ENCODE measurements around the gene KLC3.
A peak's percentile ranks its signal among the peaks of the same experiment; 100 is the strongest.

Gene KLC3

DNA sequence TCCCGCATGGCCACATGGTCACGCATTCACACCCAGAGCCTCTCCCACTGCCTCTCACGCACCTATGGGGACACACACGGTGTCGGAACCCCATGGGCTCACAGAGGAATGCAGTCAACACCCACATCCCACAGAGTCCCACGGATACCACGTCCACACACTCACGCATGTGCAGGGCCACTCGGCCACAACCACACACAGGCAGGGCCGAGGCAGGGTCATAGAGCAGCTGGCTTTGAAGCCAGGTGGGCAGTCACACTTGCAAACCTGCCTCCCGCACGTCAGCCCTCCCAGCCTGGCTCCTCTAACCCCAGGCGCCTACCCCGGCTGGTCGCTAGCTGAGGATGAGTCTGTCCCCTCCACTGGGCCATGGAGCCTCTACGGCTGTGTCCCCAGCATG is 21.7 kb downstream of the KLC3 start:
- no peaks in the 10 kb centered on the region for H3K4me1 ChIP-seq (ENCODE audit: control insufficient read depth, low read depth, low read length)
- peaks cover 39% of the 10 kb centered on the region for H3K36me3 ChIP-seq (ENCODE audit: control insufficient read depth, low read depth, low read length)
- H3K27ac ChIP-seq (ENCODE audit: low read length): no peak overlapping the region
- H3K9ac ChIP-seq (ENCODE audit: low read length): no peak overlapping the region
- no peak overlapping the region for H3K4me3 ChIP-seq (ENCODE audit: low read length)
- no peaks in the 10 kb centered on the region for H3K9me3 ChIP-seq (ENCODE audit: control insufficient read depth, low read depth, low read length)
- no peaks in the 10 kb centered on the region for H3K27me3 ChIP-seq (ENCODE audit: control insufficient read depth, insufficient read depth, low read length)

DNA sequence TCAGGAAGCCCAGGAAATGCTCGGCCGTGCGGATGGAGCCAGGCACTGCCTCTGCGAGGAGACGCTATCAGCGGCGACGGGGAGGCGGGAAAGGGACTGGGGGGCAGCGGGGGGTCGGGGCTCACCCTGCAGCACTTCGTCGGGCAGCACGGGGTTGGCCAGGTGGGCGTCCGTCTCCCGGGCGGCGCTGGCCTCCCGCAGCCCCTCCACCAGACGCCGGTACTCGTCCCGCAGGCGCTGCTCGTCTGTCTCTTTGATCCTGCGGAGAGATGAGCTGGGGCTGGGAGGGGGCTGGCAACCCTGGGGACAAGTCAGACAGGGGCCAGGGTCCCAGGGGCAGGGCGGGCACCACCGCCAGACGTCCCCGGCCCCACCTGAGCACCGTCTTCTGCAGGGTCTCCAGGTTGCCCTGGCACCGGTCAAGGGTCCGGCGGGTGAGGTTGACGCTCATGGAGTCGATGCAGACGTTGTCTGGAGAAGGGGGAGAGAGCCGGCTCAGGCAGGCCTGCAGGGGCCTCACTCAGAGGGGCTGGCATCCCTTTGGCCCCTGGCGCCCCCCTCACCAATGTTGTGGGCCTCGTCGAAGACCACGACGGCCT is 23.4 kb downstream of the KLC3 start:
- Histone ChIP-seq H3K36me3 (ENCODE audit: control insufficient read depth, low read depth, low read length) (peaks cover 41% of the 10 kb centered on the region), H3K9me3 (ENCODE audit: control insufficient read depth, low read depth, low read length) (no peaks in the 10 kb centered on the region), H3K4me1 (ENCODE audit: control insufficient read depth, low read depth, low read length) (no peaks in the 10 kb centered on the region), H3K27me3 (ENCODE audit: control insufficient read depth, insufficient read depth, low read length) (no peaks in the 10 kb centered on the region), H3K27ac (ENCODE audit: low read length) (no peak overlapping the region), H3K9ac (ENCODE audit: low read length) (no peak overlapping the region), H3K4me3 (ENCODE audit: low read length) (no peak overlapping the region)

GRCh38 chr19:45364696-45365095 is 24.1 kb downstream of the KLC3 start:
- H3K27me3 ChIP-seq (ENCODE audit: control insufficient read depth, insufficient read depth, low read length): no peaks in the 10 kb centered on the region
- H3K4me3 ChIP-seq (ENCODE audit: low read length): no peak overlapping the region
- no peak overlapping the region for H3K27ac ChIP-seq (ENCODE audit: low read length)
- no peaks in the 10 kb centered on the region for H3K4me1 ChIP-seq (ENCODE audit: control insufficient read depth, low read depth, low read length)
- H3K9ac ChIP-seq (ENCODE audit: low read length): no peak overlapping the region
- no peaks in the 10 kb centered on the region for H3K9me3 ChIP-seq (ENCODE audit: control insufficient read depth, low read depth, low read length)
- peaks cover 35% of the 10 kb centered on the region for H3K36me3 ChIP-seq (ENCODE audit: control insufficient read depth, low read depth, low read length)

DNA sequence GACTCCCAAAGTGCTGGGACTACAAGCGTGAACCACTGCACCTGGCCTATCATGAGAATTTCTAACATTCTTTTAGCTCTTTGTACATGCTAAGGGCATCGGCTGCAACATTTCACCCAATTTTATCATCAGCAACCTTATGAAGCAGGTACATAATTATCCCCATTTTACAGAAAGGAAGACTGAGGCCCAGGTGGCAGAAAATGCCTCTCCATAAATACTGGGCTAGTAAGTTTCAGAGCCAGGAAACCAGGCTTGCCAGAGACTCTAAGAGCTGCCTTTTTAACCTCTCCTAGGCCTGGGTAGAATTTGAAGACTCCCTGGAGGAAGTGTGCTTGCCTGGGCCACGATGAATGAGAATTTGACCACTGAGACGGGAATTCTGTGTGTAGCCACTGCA is 27.6 kb downstream of the KLC3 start:
- H3K36me3 ChIP-seq (ENCODE audit: control insufficient read depth, low read depth, low read length): peaks cover 15% of the 10 kb centered on the region
- H3K9me3 ChIP-seq (ENCODE audit: control insufficient read depth, low read depth, low read length): no peaks in the 10 kb centered on the region
- H3K27ac ChIP-seq (ENCODE audit: low read length): no peak overlapping the region
- no peaks in the 10 kb centered on the region for H3K4me1 ChIP-seq (ENCODE audit: control insufficient read depth, low read depth, low read length)
- no peaks in the 10 kb centered on the region for H3K27me3 ChIP-seq (ENCODE audit: control insufficient read depth, insufficient read depth, low read length)
- H3K4me3 ChIP-seq (ENCODE audit: low read length): no peak overlapping the region
- H3K9ac ChIP-seq (ENCODE audit: low read length): no peak overlapping the region

DNA sequence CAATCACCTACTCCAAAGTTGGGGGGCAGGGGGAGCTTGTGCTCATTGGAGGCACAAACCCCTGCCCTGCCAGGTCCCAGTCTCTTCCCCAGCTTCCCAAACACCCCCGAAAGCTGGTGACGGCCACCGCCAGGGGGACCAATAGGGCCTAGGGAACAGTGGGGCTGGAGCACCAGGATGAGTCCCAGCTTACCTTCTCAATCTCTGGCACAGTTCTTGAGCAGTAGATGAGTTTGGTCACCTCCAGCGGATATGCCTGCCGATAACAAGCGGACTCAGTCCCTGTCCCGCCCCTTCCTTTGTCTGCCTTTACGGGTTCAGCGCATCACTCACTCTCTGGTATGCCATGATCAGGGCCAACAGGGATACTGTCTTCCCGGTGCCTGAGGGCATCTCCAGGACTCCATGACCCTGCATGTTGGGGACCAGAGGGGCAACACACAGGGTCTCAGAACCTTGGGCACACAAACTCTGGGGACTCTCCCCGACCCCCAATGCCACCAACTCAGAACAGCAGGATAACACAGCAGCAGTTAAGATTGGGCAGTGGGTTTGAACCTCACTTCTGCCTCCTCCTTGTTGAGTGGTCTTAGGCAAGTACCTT is 28.3 kb downstream of the KLC3 start:
- H3K27ac ChIP-seq (ENCODE audit: low read length): no peak overlapping the region
- no peaks in the 10 kb centered on the region for H3K9me3 ChIP-seq (ENCODE audit: control insufficient read depth, low read depth, low read length)
- H3K27me3 ChIP-seq (ENCODE audit: control insufficient read depth, insufficient read depth, low read length): no peaks in the 10 kb centered on the region
- H3K4me3 ChIP-seq (ENCODE audit: low read length): peak overlapping the region; percentile 17
- peaks cover 15% of the 10 kb centered on the region for H3K36me3 ChIP-seq (ENCODE audit: control insufficient read depth, low read depth, low read length)
- H3K4me1 ChIP-seq (ENCODE audit: control insufficient read depth, low read depth, low read length): no peaks in the 10 kb centered on the region
- no peak overlapping the region for H3K9ac ChIP-seq (ENCODE audit: low read length)

GRCh38 chr19:45370410-45371204 is 30.1 kb downstream of the KLC3 start, which contains the start of gene ERCC2:
TSS of gene ERCC2 (minus strand) at chr19:45370573. CDS start at chr19:45370540, 33 bp downstream.
- Histone ChIP-seq H3K9me3 (ENCODE audit: control insufficient read depth, low read depth, low read length) (no peaks in the 10 kb centered on the region), H3K36me3 (ENCODE audit: control insufficient read depth, low read depth, low read length) (peaks cover 15% of the 10 kb centered on the region), H3K9ac (ENCODE audit: low read length) (peak within 1 kb of the TSS; percentile 53), H3K27me3 (ENCODE audit: control insufficient read depth, insufficient read depth, low read length) (no peaks in the 10 kb centered on the region), H3K4me1 (ENCODE audit: control insufficient read depth, low read depth, low read length) (no peaks in the 10 kb centered on the region), H3K4me3 (ENCODE audit: low read length) (peak within 1 kb of the TSS; percentile 74), H3K27ac (ENCODE audit: low read length) (no peak within 1 kb of the TSS)

DNA sequence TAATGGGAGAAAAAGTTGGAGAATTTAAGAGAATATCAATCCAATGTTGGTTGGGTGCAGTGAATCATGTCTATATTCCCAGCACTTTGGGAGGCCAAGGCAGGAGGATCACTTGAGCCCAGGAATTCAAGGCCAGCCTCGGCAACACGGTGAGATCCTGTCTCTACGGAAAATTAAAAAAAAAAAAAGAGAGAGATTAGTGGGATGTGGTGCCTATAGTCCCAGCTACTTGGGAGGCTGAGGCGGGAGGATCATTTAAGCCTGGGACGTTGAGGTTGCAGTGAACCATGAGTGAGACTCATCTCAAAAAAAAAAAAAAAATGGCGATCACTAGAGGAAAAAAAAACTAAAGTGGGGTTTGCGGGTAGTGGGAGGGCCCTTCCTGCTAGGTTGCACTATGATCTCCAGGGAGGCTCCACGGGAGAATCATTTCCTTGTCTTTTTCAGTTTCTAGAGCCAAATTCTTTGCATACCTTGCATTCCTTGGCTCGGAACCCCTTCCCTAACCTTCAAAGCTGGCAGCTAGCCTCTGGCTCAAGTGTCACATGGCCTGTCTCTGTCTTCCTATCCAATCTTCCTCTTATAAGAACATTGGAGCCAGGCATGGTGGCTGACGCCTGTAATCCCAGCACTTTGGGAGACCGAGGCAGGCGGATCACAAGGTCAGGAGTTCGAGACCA is 35.6 kb downstream of the KLC3 start:
- no peaks in the 10 kb centered on the region for H3K36me3 ChIP-seq (ENCODE audit: control insufficient read depth, low read depth, low read length)
- no peak overlapping the region for H3K4me3 ChIP-seq (ENCODE audit: low read length)
- no peak overlapping the region for H3K27ac ChIP-seq (ENCODE audit: low read length)
- H3K9ac ChIP-seq (ENCODE audit: low read length): no peak overlapping the region
- H3K27me3 ChIP-seq (ENCODE audit: control insufficient read depth, insufficient read depth, low read length): no peaks in the 10 kb centered on the region
- no peaks in the 10 kb centered on the region for H3K9me3 ChIP-seq (ENCODE audit: control insufficient read depth, low read depth, low read length)
- H3K4me1 ChIP-seq (ENCODE audit: control insufficient read depth, low read depth, low read length): peaks cover 3% of the 10 kb centered on the region

DNA sequence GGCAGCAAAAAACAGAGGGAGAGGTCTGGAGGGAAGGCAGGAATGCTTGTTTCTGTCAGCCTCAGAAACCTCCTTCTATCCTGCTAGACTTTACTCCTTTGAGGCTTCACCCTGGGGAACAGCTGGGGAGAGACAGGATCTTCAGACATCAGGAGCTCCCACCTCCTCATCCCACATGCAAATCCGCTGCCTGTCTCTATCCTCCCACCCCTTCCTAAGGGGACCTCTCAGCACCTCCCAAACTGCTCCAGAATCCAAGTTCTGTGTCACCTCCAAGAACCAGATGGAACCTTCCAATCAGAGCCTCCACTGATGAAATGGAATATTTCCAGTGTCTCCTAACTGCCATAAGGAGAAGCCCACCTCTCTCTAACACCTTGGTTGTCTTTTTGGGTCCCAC is 39.6 kb downstream of the KLC3 start:
- Histone ChIP-seq H3K27ac (ENCODE audit: low read length) (no peak overlapping the region), H3K9me3 (ENCODE audit: control insufficient read depth, low read depth, low read length) (no peaks in the 10 kb centered on the region), H3K4me3 (ENCODE audit: low read length) (no peak overlapping the region), H3K9ac (ENCODE audit: low read length) (no peak overlapping the region), H3K4me1 (ENCODE audit: control insufficient read depth, low read depth, low read length) (peaks cover 3% of the 10 kb centered on the region), H3K27me3 (ENCODE audit: control insufficient read depth, insufficient read depth, low read length) (no peaks in the 10 kb centered on the region), H3K36me3 (ENCODE audit: control insufficient read depth, low read depth, low read length) (no peaks in the 10 kb centered on the region)

GRCh38 chr19:45382426-45382825 is 41.9 kb downstream of the KLC3 start:
- no peak overlapping the region for H3K27ac ChIP-seq (ENCODE audit: low read length)
- no peaks in the 10 kb centered on the region for H3K4me1 ChIP-seq (ENCODE audit: control insufficient read depth, low read depth, low read length)
- H3K9me3 ChIP-seq (ENCODE audit: control insufficient read depth, low read depth, low read length): no peaks in the 10 kb centered on the region

GRCh38 chr19:45385392-45386221 is 45.1 kb downstream of the KLC3 start:
- Histone ChIP-seq H3K27ac (ENCODE audit: low read length) (no peak overlapping the region), H3K27me3 (ENCODE audit: control insufficient read depth, insufficient read depth, low read length) (no peaks in the 10 kb centered on the region), H3K9ac (ENCODE audit: low read length) (no peak overlapping the region), H3K36me3 (ENCODE audit: control insufficient read depth, low read depth, low read length) (no peaks in the 10 kb centered on the region), H3K4me3 (ENCODE audit: low read length) (no peak overlapping the region), H3K9me3 (ENCODE audit: control insufficient read depth, low read depth, low read length) (no peaks in the 10 kb centered on the region), H3K4me1 (ENCODE audit: control insufficient read depth, low read depth, low read length) (no peaks in the 10 kb centered on the region)

More at GRCh38 chr19:45382426-45382825, 41.9 kb downstream of the KLC3 start:
- H3K4me3 ChIP-seq (ENCODE audit: low read length): no peak overlapping the region
- no peak overlapping the region for H3K9ac ChIP-seq (ENCODE audit: low read length)
- H3K36me3 ChIP-seq (ENCODE audit: control insufficient read depth, low read depth, low read length): no peaks in the 10 kb centered on the region
- H3K27me3 ChIP-seq (ENCODE audit: control insufficient read depth, insufficient read depth, low read length): no peaks in the 10 kb centered on the region

DNA sequence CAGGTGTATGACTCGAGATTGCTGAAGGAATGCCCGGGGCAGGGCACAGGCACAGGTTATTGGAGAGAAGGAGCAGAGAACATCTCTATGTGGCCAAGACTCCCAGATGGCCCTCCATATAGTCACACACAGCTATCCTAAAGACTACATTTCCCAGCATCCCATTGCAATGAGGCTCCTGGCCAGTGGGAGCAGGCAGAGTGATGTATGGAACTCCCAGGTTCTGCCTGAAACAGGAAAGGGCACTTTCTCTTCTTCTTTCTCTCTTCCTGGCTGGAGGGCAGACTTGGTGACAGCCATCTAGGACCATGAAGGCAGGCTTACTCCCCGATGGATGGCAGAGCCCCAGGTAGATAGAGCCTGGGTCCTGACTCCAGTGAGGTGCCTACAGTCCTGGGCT is 50.8 kb downstream of the KLC3 start:
- Histone ChIP-seq H3K9me3 (ENCODE audit: control insufficient read depth, low read depth, low read length) (no peaks in the 10 kb centered on the region), H3K4me1 (ENCODE audit: control insufficient read depth, low read depth, low read length) (no peaks in the 10 kb centered on the region), H3K27ac (ENCODE audit: low read length) (no peak overlapping the region), H3K36me3 (ENCODE audit: control insufficient read depth, low read depth, low read length) (no peaks in the 10 kb centered on the region), H3K4me3 (ENCODE audit: low read length) (no peak overlapping the region), H3K9ac (ENCODE audit: low read length) (no peak overlapping the region), H3K27me3 (ENCODE audit: control insufficient read depth, insufficient read depth, low read length) (peaks cover 6% of the 10 kb centered on the region)
